HEK293 (cell line): ENCODE data around the gene SMCO4.
A peak's percentile ranks its signal among the peaks of the same experiment; 100 is the strongest.
"Not testable (repeated sequence)": the region's sequence is repeated elsewhere in the genome, so short reads cannot be mapped to it uniquely, and the experiment has no call there.

Source experiments
- CTCF ChIA-PET: fragments of 350-600 bp; formaldehyde crosslinking; extraction: SDS; loops from one replicate; lab custom pipeline; 2021; ENCODE audit warnings: antibody characterized with exemption; lab: Yijun Ruan, JAX
- POLR2A ChIA-PET: fragments of 300-600 bp; formaldehyde crosslinking; extraction: SDS; loops from one replicate; lab custom pipeline; 2020; ENCODE audit warnings: antibody characterized with exemption, inconsistent platforms; lab: Yijun Ruan, JAX
- H3K27ac ChIP-seq: fragments of 200-500 bp; sonication (Bioruptor generic); 2 replicates; pipeline ENCODE4 v1.5.1; 2014; ENCODE audit warnings: low read depth, low read length, control low read depth, inconsistent platforms; ENCODE audit errors: extremely low read depth
- H3K36me3 ChIP-seq, 2 experiments: fragments of 200-500 bp in 1 of 2; sonication (Bioruptor generic) in 1 of 2; 1 replicate in 1 of 2; 2 replicates in 1 of 2; pipeline ENCODE4 v1.5.1; 2014 to 2017; ENCODE audit warnings: inconsistent platforms in 2 of 2, low read length in 2 of 2; ENCODE audit not compliant: control insufficient read depth in 2 of 2, insufficient read depth in 1 of 2
- H3K4me1 ChIP-seq: fragments of 200-500 bp; sonication (Bioruptor generic); 2 replicates; pipeline ENCODE4 v1.5.1; 2014; ENCODE audit warnings: mild to moderate bottlenecking, low read length, inconsistent platforms; ENCODE audit not compliant: control insufficient read depth, insufficient read depth
- H3K4me3 ChIP-seq: 2 replicates; pipeline ENCODE4 v1.5.1; 2011; ENCODE audit warnings: low read depth, mild to moderate bottlenecking, control low read depth, low read length, moderate library complexity
- H3K9me3 ChIP-seq: fragments of 200-500 bp; sonication (Bioruptor generic); 2 replicates; pipeline ENCODE4 v1.5.1; 2014; ENCODE audit warnings: low read depth, low read length, inconsistent platforms; ENCODE audit not compliant: control insufficient read depth, insufficient read depth
- EGR2 ChIP-seq: fragments of 450-650 bp; formaldehyde crosslinking; IDR thresholded peaks from 2 replicates; pipeline ENCODE4 v1.5.1; 2016; ENCODE audit warnings: low read depth, missing biosample characterization, missing genetic modification characterization
- GFI1B ChIP-seq: fragments of 450-650 bp; formaldehyde crosslinking; IDR thresholded peaks from 2 replicates; pipeline ENCODE4 v1.5.1; 2016; ENCODE audit warnings: missing biosample characterization, missing genetic modification characterization
- HOXA7 ChIP-seq: sonication (generic); formaldehyde crosslinking; IDR thresholded peaks from 2 replicates; pipeline ENCODE4 v1.8.1; 2022; ENCODE audit warnings: missing genetic modification reagents, borderline replicate concordance
- OVOL3 ChIP-seq: fragments of 450-650 bp; formaldehyde crosslinking; IDR thresholded peaks from 2 replicates; pipeline ENCODE4 v1.5.1; 2016; ENCODE audit warnings: missing biosample characterization, missing genetic modification characterization
- SETDB1 ChIP-seq: IDR thresholded peaks from one replicate; pipeline ENCODE4 v1.6.1; 2017; ENCODE audit warnings: mild to moderate bottlenecking, low read length, moderate library complexity, mixed read lengths; ENCODE audit not compliant: insufficient read length
- ZNF211 ChIP-seq: fragments of 450-650 bp; formaldehyde crosslinking; IDR thresholded peaks from 2 replicates; pipeline ENCODE4 v1.5.1; 2016; ENCODE audit warnings: low read depth, missing biosample characterization, missing genetic modification characterization
- ZNF394 ChIP-seq: fragments of 450-650 bp; formaldehyde crosslinking; IDR thresholded peaks from 2 replicates; pipeline ENCODE4 v1.5.1; 2016; ENCODE audit warnings: missing biosample characterization, missing genetic modification characterization, mild to moderate bottlenecking, moderate library complexity, borderline replicate concordance
- ZNF621 ChIP-seq: fragments of 450-650 bp; formaldehyde crosslinking; IDR thresholded peaks from 2 replicates; pipeline ENCODE4 v1.5.1; 2017; ENCODE audit warnings: missing biosample characterization, missing genetic modification characterization
- ZNF629 ChIP-seq: fragments of 450-650 bp; formaldehyde crosslinking; IDR thresholded peaks from 2 replicates; pipeline ENCODE4 v1.5.1; 2017; ENCODE audit warnings: missing biosample characterization, missing genetic modification characterization
- ZNF664 ChIP-seq: fragments of 450-650 bp; formaldehyde crosslinking; IDR thresholded peaks from 2 replicates; pipeline ENCODE4 v1.5.1; 2016; ENCODE audit warnings: missing biosample characterization, missing genetic modification characterization
- ZNF791 ChIP-seq: fragments of 450-650 bp; formaldehyde crosslinking; IDR thresholded peaks from 2 replicates; pipeline ENCODE4 v1.5.1; 2016; ENCODE audit warnings: missing biosample characterization, missing genetic modification characterization
- TF ChIP-seq, protein P1 (sequence below): fragments of 450-650 bp; formaldehyde crosslinking; IDR thresholded peaks from 2 replicates; pipeline ENCODE4 v1.5.1; 2016; ENCODE audit warnings: missing biosample characterization, missing genetic modification characterization
- TF ChIP-seq, protein P2 (sequence below): fragments of 450-650 bp; formaldehyde crosslinking; IDR thresholded peaks from 2 replicates; pipeline ENCODE4 v1.5.1; 2016; ENCODE audit warnings: missing biosample characterization, missing genetic modification characterization, borderline replicate concordance
- TF ChIP-seq, protein P3 (sequence below): fragments of 450-650 bp; formaldehyde crosslinking; IDR thresholded peaks from 2 replicates; pipeline ENCODE4 v1.5.1; 2016; ENCODE audit warnings: missing biosample characterization, missing genetic modification characterization, borderline replicate concordance

Gene SMCO4

DNA sequence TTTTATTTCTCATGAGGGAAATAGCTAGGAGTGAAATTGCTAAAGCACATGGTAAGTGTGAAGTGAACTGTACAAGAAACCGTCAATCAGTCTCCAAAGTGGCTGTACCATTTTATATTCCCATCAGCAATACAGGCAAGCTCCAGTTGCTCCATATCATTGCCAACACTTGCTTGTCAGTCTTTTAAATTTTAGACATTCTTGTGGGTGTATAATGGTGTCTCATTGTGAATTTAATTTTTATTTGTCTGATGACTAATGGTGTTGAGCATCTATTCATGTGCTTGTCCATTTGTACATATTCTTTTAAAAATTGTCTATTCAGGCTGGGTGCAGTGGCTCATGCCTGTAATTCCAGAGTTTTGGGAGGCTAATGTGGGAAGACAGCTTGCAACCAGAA, 34.1 kb upstream of the SMCO4 start:
- H3K9me3 ChIP-seq: no peaks in the 10 kb centered on the region
- H3K36me3 ChIP-seq: no peaks in the 10 kb centered on the region
- CTCF ChIA-PET: interaction anchor here (0.6 kb wide), 1 partner anchor 1588 kb away, joined by 4 read pairs; no protein-coding TSS in a partner anchor
- no peak overlapping the region for H3K27ac ChIP-seq
- no peak overlapping the region for H3K4me3 ChIP-seq
- no peaks in the 10 kb centered on the region for H3K4me1 ChIP-seq
- TF ChIP-seq OVOL3 (tag by site-specific recombination) (no peak), ZNF791 (no peak)
- POLR2A ChIA-PET: no interaction called here

DNA sequence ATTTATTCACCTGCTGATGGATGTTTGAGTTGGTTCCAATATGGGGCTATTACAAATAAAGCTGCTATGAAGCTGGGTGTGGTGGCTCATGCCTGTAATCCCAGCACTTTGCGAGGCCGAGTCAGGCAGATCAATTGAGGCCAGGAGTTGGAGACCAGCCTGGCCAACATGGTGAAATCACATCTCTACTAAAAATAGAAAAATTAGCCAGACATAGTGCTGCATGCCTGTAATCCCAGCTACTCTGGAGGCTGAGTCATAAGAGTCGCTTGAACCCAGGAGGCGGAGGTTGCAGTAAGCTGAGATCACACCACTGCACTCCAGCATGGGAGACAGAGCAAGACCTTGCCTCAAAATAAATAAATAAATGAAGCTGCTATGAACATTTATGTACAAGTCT, 33.7 kb upstream of the SMCO4 start:
- H3K4me3 ChIP-seq, H3K36me3 ChIP-seq, H3K27ac ChIP-seq, H3K4me1 ChIP-seq, POLR2A ChIA-PET, H3K9me3 ChIP-seq, CTCF ChIA-PET: not testable (repeated sequence)
- TF ChIP-seq ZNF394 (peak; percentile 60; the same call in 1 of the 2 replicates), SETDB1 (peak; percentile 19), ZNF629 (tag by site-specific recombination) (0 out of 2 replicates have a peak, but pooled peaks have one; percentile 17)

DNA sequence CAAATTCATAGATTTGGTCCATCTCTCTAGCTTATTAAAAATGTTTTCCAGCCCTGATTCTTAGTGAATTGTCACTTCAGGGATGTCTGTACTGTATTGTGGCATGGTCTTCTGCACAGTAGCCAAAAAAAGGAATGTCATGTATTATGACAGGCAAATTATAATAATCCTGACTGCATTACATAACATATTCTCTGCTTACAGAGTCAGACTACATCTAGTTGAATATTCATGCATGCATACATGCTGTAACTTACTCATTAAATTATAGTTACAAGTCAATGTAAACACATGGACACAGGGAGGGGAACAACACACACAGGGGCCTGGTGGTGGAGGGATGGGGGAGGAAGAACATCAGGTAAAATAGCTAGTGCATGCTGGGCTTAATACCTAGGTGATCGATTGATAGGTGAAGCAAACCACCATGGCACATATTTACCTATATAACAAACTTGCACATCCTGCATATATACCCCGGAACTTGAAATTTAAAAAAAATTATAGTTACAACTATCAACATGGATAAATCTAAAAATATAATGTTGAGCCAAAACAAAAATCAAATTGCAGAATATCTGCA, 31.5 kb upstream of the SMCO4 start:
- Histone ChIP-seq H3K27ac (no peak overlapping the region), H3K36me3 (no peaks in the 10 kb centered on the region), H3K4me1 (no peaks in the 10 kb centered on the region), H3K9me3 (no peaks in the 10 kb centered on the region), H3K4me3 (no peak overlapping the region)
- ChIA-PET POLR2A (no interaction called here), CTCF (no interaction called here)
- TF ChIP-seq ZNF621 (tag by site-specific recombination): no peak
- TF ChIP-seq ZNF664 (tag by site-specific recombination): no peak
- no peak for TF ChIP-seq HOXA7
- TF ChIP-seq ZNF211 (tag by site-specific recombination): no peak
- no peak for TF ChIP-seq EGR2 (tag by site-specific recombination)
- TF ChIP-seq, protein P1, sequence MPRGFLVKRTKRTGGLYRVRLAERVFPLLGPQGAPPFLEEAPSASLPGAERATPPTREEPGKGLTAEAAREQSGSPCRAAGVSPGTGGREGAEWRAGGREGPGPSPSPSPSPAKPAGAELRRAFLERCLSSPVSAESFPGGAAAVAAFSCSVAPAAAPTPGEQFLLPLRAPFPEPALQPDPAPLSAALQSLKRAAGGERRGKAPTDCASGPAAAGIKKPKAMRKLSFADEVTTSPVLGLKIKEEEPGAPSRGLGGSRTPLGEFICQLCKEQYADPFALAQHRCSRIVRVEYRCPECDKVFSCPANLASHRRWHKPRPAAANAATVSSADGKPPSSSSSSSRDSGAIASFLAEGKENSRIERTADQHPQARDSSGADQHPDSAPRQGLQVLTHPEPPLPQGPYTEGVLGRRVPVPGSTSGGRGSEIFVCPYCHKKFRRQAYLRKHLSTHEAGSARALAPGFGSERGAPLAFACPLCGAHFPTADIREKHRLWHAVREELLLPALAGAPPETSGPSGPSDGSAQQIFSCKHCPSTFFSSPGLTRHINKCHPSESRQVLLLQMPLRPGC (tag by site-specific recombination): no peak
- no peak for TF ChIP-seq GFI1B
- TF ChIP-seq, protein P2, sequence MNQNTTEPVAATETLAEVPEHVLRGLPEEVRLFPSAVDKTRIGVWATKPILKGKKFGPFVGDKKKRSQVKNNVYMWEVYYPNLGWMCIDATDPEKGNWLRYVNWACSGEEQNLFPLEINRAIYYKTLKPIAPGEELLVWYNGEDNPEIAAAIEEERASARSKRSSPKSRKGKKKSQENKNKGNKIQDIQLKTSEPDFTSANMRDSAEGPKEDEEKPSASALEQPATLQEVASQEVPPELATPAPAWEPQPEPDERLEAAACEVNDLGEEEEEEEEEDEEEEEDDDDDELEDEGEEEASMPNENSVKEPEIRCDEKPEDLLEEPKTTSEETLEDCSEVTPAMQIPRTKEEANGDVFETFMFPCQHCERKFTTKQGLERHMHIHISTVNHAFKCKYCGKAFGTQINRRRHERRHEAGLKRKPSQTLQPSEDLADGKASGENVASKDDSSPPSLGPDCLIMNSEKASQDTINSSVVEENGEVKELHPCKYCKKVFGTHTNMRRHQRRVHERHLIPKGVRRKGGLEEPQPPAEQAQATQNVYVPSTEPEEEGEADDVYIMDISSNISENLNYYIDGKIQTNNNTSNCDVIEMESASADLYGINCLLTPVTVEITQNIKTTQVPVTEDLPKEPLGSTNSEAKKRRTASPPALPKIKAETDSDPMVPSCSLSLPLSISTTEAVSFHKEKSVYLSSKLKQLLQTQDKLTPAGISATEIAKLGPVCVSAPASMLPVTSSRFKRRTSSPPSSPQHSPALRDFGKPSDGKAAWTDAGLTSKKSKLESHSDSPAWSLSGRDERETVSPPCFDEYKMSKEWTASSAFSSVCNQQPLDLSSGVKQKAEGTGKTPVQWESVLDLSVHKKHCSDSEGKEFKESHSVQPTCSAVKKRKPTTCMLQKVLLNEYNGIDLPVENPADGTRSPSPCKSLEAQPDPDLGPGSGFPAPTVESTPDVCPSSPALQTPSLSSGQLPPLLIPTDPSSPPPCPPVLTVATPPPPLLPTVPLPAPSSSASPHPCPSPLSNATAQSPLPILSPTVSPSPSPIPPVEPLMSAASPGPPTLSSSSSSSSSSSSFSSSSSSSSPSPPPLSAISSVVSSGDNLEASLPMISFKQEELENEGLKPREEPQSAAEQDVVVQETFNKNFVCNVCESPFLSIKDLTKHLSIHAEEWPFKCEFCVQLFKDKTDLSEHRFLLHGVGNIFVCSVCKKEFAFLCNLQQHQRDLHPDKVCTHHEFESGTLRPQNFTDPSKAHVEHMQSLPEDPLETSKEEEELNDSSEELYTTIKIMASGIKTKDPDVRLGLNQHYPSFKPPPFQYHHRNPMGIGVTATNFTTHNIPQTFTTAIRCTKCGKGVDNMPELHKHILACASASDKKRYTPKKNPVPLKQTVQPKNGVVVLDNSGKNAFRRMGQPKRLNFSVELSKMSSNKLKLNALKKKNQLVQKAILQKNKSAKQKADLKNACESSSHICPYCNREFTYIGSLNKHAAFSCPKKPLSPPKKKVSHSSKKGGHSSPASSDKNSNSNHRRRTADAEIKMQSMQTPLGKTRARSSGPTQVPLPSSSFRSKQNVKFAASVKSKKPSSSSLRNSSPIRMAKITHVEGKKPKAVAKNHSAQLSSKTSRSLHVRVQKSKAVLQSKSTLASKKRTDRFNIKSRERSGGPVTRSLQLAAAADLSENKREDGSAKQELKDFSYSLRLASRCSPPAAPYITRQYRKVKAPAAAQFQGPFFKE (tag by site-specific recombination): no peak
- TF ChIP-seq, protein P3, sequence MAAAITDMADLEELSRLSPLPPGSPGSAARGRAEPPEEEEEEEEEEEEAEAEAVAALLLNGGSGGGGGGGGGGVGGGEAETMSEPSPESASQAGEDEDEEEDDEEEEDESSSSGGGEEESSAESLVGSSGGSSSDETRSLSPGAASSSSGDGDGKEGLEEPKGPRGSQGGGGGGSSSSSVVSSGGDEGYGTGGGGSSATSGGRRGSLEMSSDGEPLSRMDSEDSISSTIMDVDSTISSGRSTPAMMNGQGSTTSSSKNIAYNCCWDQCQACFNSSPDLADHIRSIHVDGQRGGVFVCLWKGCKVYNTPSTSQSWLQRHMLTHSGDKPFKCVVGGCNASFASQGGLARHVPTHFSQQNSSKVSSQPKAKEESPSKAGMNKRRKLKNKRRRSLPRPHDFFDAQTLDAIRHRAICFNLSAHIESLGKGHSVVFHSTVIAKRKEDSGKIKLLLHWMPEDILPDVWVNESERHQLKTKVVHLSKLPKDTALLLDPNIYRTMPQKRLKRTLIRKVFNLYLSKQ (tag by site-specific recombination): no peak
